GM19193 (cell line): ENCODE results near the gene H2BK1.

ENCODE experiments used
- POLR2A ChIP-seq: IDR thresholded peaks from 4 replicates; pipeline ENCODE4 v1.6.1; 2011; ENCODE audit not compliant: insufficient read depth, insufficient read length; ENCODE audit errors: extremely low read depth

Gene H2BK1

DNA sequence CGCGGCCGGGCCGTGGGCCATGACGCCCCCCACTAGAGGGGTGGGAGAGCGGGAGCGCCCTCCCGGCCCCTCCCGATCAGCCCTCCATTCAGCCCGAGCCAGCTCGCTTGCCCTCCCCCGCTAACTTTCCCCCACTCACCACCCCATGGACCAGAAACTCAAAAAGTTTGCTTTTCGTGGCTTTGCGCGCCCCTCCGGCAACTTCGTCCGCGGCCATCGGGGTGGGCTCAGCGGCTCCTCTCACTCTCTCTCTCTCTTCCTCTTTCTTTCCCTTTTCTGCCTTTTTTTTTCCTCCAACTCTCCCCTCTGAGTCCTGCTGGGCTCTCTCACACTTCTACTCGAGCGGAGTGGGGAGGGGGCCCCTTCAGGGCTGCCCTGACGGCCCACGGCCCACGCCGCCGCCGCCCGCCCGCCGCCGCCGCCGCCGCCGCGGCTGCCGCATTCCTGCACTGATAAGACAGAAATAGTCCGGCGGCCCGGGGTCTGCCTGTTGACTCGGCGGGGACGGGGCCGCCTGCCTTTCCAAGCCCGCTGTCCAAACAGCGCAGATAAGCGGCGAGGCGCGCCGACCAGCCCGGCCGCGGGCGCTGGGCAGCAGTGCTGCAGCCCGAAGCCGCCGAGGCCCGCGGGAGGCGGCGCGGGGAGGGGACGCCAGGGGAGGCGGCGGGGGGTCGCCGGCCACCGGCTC, 38.2 kb upstream of the H2BK1 start, which contains the start of gene SMARCD3:
SMARCD3 (minus strand) TSS at position 349 of the 688 bp plus-strand sequence; CDS start at position 217, 132 bp downstream.
- TF ChIP-seq POLR2A: no peak

DNA sequence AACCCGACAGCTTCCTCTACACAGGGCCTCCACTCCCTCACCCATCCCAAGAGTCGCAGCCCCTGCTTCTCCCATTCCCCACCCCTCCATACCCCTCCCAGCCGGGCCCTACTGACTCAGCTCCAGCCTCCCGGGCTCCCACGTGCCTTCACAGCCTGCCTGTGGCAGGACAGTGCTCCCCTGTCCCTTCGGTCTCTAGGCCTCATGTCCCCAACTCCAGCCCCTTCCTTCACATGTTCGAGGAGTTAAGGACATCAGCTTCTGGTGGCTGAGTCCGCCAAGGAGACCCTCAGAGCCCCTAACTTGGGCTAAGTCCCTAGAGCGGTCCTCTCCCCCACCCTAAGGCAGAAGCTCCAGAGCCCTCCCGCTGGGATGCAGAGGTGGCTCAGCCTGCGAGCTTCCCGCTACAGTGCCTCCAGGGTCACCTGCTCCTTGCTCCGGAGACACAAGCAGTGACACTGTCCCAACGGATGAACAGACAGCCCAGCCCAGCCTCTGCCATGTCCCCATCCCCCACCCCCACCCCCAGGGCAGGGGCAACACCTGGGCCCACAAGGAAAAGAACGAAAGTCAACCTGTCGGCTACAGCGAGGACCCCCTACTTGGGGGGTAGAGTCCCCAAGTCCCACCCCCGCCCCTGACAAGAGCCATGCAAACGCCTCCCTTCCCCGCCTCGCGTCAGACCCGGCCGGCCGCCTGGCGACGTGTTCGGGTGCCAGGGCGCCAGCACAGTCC, 37.5 kb upstream of the H2BK1 start:
- no peak for TF ChIP-seq POLR2A

DNA sequence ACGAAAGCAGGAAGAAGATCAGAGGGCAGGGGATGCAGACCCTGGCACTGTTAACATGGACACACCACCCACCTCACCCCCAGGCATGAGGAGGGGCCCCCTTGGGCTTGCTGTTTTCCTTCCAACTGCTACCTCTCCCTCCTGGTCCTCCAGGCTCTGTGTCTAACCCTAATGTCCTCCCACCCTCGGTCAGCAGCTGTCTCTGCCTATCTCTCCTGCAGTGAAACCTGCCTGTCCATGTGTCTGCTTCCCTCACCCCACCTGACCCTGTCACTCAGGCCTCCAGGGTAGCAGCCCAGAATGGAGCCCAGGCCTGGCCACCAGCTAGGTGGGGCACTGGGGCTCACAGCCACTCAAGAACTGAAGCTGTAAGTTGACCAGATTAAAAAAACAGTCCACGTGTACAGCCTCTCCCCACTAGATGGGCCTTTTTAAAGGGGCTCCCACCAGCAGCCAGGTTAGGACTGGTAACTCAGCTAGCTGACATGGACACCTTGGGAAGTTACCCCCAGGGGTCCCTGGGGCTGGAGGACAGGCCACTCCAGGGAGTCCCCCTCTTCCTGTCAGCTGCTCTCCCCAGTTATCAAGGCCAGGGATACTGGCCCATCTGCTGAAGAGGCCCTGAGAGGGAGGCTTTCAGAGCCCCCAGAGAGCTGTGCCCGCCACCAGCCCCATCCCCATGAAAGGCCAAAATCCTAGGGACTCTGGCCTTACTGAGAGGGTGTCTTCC, 36.7 kb upstream of the H2BK1 start:
- no peak for TF ChIP-seq POLR2A

DNA sequence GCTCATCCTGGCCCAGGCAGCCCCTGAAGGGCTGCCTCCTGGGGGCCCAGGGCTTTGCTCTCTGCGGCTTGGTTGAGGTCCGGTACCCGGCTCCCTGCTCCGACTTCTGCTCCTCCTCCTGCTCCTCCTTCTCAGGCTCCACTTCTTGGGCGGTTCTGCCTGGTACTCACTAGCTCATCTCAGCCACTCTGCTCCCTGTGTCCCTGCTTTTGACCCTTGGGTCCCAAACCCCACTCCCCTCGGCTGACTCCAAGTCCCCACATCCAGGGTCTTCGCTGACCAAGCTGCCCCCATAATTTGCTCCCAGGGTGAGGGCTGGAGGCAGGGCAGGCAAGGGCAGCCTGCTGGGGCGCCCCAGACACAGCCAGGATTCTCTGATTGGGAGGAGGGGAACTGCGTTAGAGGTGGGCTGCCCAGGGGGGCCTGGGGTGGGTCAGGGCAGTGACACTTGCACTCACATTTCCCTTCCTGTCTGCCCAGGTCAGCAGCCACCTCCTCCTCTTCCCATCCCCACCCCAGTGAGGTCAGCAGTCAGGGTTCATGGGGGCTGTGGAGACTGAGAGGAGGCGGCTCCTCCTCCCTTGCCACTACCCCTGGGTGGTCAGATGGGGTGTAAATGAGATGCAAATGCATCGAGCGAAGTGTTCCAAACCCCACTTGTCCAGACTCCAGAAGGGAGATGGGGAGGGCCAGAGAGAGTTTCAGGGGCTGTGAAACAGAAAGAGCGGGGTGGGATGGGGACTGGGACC, 36.0 kb upstream of the H2BK1 start:
- no peak for TF ChIP-seq POLR2A

DNA sequence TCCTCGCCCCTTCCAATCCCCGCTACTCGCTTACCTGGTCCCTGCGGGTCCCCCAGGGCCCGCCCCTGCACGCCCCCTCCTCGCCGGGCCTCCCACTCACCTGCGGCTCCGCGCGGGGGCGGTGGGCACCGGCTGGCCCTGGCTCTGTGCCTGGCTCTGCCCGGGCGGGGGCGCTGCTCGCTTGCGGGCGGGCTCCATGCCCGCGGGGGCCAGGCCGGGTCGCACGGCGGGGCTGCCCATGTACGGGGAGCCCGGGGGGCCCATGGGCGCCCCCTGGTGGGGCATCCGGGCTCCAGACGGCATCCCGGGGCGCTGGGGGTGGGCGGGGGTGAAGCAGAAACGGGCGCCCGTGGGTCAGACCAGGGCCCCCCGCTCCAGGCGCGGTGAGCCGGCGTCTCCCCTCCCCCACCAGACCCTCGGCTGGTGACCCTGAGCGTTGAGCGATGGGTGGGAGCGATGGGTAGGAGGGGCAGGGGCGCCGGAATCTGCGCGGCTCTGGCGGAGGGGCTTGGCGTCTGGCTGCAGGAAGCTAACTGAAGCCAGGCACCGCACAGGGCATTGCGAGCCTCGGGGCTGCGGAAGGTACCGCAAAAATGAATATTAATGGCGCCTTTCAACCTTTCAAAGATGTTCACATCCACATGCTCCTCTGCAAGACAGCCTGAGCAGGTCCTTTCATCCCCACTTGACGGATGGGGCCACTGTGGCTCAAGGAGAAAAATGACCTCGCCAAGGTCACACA, 35.2 kb upstream of the H2BK1 start:
- TF ChIP-seq POLR2A: no peak

- TF ChIP-seq POLR2A: no peak
Observed at GRCh38 chr7:151244841-151245346, 34.6 kb upstream of the H2BK1 start.

DNA sequence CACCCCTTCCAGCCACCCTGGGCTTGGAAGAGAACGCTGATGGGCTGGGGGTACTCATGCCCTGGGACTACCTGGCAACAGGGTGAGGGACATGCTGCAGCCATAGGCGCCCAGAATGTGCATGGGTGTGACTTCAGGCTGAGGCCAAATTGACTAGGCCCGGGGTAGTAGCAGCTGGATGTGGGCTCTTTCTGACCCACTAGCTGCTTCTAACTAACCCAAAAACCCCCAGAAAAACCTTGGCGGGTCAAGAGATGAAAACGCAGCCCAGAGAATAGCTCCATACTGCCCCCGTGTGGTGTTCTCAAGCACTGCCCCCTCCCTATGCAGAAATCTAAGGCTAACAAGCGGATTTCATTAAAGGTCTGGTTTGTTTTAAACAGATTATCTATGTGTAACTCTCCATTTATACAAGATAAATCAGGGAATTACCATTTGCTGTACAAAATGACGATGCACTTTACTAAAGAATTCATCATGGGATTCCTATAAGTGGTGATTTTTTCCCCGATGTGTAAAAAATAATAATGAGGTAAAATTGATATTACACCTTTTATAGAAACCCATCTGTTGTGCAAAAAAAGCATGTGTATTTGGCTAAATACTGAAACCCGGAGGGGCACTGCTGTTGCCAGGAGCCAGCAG, 34.0 kb upstream of the H2BK1 start:
- no peak for TF ChIP-seq POLR2A

- TF ChIP-seq POLR2A: no peak
Observed at GRCh38 chr7:151243408-151244195, 33.3 kb upstream of the H2BK1 start.

GRCh38 chr7:151243045-151243349, 32.7 kb upstream of the H2BK1 start:
- no peak for TF ChIP-seq POLR2A

DNA sequence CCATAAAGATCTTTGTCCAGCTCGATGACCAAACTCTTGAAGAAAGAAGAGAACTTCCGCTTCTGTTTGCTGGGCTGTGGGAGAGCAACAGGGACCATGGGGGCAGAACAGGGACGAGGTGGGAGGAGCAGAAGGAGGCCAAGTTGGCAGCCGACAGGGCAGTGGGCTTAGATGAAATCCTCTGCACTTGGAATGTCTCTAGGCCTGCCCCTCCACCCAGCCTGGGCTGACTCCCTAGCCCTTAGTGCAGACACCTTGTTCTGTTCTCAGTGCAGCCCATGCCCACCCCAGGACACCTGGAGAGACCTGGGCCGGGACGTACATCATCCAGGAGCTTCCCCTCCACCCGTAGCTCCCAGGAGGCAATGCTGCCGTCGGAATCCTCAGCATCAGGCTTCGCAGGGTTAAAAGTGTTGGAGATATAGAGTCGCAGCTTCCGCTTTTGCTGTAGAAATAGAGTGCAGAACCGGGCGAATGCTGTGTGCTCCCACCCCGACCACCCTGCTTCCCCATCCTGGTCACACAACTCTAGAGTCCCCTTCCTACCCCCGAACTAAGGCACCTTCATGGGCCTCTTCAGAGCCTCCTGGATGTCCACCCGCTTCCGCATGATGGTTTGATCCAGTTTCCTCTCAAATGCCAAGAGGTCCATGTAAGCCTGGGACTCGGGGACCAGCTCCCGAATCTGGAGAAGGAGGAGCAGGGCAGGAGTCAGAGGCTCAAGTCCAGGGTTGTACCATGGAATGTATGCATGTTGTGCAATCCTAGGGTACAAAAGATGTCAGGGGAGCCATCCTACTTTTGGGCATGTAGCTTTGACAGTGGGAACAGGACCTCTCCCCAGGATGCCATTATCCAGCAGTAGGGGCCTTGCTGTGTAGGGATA, 32.1 kb upstream of the H2BK1 start:
- TF ChIP-seq POLR2A: no peak

DNA sequence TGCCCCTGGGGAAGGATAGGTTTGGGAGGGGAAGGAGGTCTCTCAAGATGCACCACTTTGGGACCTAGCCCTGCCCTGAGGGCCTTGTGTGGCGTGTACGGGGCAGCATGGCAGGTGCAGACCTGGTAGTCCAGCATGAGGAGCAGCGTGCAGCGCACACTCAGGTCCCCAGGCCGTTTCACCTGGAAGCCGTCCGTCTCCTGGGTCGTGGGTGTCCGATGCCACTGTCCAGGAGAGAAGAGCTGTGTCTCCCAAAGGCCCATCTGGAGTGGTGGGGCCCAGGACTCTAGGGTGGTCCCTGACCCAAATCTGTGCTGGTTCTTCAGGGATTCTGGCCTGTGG, 31.4 kb upstream of the H2BK1 start:
- no peak for TF ChIP-seq POLR2A
